NK-92 (cell line): ENCODE data around the gene ZNF638.

Source experiments
- DNase-seq: peaks from one replicate; lab custom pipeline; 2025; ENCODE audit not compliant: unreplicated experiment; lab: John Stamatoyannopoulos, UW

The ZNF638 gene

GRCh38 chr2:71332435-71332796 lies 834 bp downstream of the ZNF638 start:
- no peak for DNase-seq

DNA sequence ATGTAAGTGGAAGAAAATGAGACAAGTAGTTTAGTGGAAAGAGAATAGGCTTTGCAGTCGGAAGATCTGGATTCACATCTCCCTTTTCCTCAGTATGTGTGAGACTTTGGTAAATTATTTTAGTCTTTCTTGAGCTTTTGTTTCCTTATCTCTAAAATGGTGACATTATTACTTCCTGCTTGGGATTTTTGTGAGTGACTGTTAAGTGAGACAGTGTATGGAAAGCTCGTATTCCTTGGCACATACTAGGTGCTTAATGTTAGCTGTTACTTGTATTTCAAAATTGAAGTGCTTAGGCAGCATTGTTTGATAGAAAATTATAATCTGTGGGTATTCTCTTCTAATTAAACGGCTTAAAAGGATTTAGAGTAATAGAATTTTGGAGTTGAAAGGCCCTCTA lies 2.0 kb downstream of the ZNF638 start:
- DNase-seq: no peak

GRCh38 chr2:71336384-71336783 lies 4.8 kb downstream of the ZNF638 start:
- no peak for DNase-seq

GRCh38 chr2:71336802-71337201 lies 5.2 kb downstream of the ZNF638 start:
- no peak for DNase-seq

GRCh38 chr2:71337776-71338175 lies 6.2 kb downstream of the ZNF638 start:
- DNase-seq: no peak

DNA sequence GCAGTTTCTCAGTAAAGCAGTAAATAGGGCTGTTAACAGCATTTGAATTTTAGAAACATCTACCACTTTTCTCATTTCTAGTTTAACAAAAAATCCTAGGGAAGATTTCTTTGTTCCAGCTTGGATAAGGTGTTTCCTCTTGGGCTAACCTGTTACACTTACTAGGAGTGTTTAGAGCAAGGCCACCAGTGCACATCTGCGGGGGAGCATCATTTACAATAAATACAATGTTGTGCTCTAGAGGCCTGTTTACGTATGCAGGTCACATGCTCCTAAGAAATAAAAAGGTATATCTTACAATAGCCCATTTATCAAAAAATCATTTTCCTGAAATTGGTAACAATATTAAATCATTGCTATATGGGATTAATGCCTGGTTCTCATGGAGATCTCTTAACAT lies 8.1 kb downstream of the ZNF638 start:
- no peak for DNase-seq

GRCh38 chr2:71340176-71340575 lies 8.6 kb downstream of the ZNF638 start:
- no peak for DNase-seq

DNA sequence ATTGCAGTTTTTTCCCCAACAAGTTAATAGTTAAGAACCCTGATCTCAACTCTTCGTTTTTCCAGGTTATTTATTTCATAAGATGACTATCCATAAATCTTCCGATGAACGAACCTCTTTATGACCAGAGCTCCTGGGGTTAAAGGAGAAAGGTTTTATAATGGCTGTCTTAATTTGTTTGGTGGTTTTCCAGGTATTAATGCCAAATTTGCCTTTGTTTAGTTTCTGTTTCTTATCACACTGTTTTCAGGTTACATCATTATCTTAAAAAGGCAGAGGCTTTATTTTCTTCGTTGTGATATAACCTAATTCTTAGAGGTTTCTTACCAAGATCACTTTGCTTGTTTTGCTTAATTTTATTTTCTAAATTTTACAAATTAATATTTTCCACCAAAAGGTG lies 10.1 kb downstream of the ZNF638 start:
- no peak for DNase-seq

GRCh38 chr2:71346065-71346464 lies 14.5 kb downstream of the ZNF638 start:
- no peak for DNase-seq

GRCh38 chr2:71347517-71347916 lies 15.9 kb downstream of the ZNF638 start:
- no peak for DNase-seq

DNA sequence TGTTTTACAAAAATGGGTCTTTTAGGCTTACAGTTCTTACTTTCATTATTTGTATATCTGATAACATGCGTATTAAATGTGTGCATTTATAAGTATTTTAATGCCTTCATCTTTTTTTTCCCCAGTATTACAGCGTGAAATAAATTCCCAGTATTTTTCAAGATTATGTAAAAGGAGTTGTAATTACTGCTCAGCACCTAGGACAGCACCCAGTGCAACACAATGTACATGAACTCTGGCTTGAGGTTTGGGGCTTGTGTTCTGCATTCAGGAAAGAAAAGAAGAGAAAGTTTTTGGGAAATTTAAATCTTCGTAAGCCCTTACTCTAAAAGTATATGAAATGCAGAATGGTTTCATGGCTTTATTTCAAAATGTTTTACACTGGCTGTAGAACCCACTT lies 16.7 kb downstream of the ZNF638 start:
- no peak for DNase-seq

DNA sequence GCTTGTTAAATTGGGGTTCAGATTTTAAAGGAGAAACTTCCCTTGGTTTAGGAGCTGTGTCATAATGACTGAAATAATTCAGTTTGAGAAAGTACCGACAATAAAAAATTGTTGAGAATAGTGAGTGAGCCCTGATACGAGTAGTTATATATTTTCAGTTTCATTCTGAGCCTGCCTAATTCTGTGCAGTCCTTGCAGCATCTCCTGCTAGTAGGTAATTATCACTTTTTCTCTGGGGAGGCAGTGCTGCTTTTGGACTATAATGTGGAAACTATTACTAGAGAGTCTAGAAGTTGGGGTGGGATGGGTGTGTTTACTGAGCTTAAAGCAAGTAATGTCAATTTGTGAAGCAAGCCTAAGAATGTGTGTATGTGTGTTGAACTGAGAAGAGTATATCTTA lies 21.7 kb downstream of the ZNF638 start:
- DNase-seq: no peak

GRCh38 chr2:71358931-71359671 lies 27.5 kb downstream of the ZNF638 start:
- DNase-seq: no peak

- DNase-seq: no peak
Measured at GRCh38 chr2:71360434-71360975, 28.9 kb downstream of the ZNF638 start.

GRCh38 chr2:71361631-71362030 lies 30.0 kb downstream of the ZNF638 start:
- DNase-seq: no peak

- no peak for DNase-seq
Measured at GRCh38 chr2:71362447-71362846, 30.9 kb downstream of the ZNF638 start.

DNA sequence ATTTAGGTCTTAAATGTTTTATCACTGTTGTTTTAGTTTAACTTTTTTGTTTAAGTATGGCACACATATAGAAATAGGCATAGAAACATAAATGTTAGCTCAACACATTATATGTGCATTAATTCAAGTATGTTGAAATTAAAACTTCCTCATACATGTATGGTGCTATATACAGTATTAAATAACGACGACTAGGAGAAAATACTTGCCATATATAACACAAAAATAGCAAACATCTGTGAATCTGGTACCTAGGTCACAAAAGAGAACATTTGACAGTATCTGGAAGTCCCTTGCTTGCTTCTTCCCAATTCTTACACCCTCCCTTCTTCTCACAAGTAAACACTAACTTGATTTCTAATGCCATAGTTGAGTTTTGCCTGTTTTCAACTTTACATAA lies 38.4 kb downstream of the ZNF638 start:
- DNase-seq: no peak

DNA sequence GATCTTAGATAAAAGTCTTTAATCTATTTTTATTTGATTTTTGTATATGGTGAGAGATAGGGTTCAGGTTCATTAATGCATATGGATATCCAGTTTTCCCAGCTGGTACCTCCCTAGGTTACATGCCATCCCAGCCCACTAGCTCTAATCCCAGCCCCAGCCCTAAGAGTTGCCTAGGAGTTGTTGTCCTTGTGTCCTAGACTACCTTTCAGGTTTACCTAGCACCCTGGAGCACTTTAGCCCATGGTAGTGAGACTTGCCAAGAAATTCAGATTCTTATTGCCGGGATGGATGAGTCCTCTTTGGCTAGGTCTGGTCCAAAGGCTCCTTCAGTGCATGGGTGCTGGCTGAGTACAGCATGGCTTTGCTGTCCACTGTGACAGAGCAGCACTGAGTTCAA lies 40.5 kb downstream of the ZNF638 start:
- no peak for DNase-seq

- DNase-seq: no peak
Measured at GRCh38 chr2:71379086-71379485, 47.5 kb downstream of the ZNF638 start.

- no peak for DNase-seq
Measured at GRCh38 chr2:71380665-71381064, 49.1 kb downstream of the ZNF638 start.

DNA sequence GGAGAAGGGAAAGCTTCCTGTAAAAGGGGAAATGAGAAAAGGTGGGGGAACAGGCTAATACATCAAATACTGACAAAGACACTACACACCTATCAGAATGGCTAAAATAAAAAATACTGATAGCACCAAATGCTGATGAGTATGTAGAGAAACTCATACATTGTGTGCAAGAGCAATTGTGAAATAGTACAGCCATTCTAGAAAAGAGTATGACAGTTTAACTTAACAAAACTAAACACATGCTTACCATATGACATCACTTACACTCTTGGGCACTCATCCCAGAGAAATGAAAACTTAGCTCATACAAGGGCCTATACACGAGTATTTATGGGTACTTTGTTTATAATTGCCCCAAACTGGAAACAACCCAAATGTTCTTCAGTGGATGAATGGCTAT lies 53.4 kb downstream of the ZNF638 start:
- DNase-seq: no peak

DNA sequence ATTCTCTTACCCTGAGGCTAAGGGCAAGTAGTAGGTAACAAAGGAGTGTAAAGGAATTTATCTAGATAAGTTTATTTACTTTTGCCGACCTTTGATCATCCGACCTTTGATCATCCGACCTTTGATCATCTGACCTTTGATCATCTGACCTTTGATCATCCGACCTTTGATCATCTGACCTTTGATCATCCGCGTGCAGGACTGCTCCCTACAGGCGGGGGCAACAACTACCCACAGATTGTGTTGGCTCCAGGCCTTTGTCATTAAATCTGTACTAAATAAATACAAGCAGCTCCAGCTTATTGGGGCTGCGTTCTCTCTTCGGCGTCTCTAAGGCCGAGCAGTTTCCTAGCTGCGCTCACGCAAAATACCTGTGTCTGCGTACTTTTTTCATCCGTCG lies 56.6 kb downstream of the ZNF638 start:
- no peak for DNase-seq

- DNase-seq: no peak
Measured at GRCh38 chr2:71389384-71390072, 57.9 kb downstream of the ZNF638 start.
